Gastroesophageal sphincter (tissue), 3 donors: ENCODE data around the gene SMARCA1.

Experiments
- EP300 ChIP-seq: sonication (generic); formaldehyde crosslinking; IDR thresholded peaks from one replicate; pipeline ENCODE4 v1.6.1; 2017; ENCODE audit warnings: antibody characterized with exemption, mild to moderate bottlenecking
- TF ChIP-seq, protein P1 (sequence below), 4 experiments: fragments of 200-600 bp in 2 of 4; fragments of 450-650 bp in 2 of 4; sonication (generic) in 1 of 4; IDR thresholded peaks; one replicate each; pipeline ENCODE4 v1.5.1; 2017 to 2019; ENCODE audit warnings: antibody characterized with exemption in 4 of 4, mild to moderate bottlenecking in 2 of 4, moderate library complexity in 2 of 4

DNA sequence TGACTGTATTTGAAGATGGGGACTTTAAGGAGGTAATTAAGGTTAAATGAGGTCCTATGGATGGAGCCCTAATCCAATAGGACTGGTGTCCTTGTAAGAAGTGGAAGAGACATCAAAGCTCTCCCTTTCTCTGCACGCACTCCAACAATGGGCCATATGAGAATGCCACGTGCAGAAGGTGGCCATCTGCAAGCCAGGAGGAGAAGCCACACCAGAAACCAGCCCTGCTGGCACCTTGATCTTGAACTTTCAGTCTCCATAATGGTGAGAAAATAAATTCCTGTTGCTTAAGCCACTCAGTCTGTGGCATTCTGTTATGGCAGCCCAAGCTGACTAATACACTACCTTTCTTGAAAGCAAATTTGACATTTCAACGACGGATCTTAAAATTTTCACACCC, 73.2 kb downstream of the SMARCA1 start:
- TF ChIP-seq, protein P1, sequence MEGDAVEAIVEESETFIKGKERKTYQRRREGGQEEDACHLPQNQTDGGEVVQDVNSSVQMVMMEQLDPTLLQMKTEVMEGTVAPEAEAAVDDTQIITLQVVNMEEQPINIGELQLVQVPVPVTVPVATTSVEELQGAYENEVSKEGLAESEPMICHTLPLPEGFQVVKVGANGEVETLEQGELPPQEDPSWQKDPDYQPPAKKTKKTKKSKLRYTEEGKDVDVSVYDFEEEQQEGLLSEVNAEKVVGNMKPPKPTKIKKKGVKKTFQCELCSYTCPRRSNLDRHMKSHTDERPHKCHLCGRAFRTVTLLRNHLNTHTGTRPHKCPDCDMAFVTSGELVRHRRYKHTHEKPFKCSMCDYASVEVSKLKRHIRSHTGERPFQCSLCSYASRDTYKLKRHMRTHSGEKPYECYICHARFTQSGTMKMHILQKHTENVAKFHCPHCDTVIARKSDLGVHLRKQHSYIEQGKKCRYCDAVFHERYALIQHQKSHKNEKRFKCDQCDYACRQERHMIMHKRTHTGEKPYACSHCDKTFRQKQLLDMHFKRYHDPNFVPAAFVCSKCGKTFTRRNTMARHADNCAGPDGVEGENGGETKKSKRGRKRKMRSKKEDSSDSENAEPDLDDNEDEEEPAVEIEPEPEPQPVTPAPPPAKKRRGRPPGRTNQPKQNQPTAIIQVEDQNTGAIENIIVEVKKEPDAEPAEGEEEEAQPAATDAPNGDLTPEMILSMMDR (IDR thresholded peaks at IDR 0.05) = no peak
- no peak for TF ChIP-seq EP300
